DND-41 (cell line): ENCODE results near the gene PRRT2.

Source experiments
- EZH2 ChIP-seq: IDR thresholded peaks from 3 replicates; pipeline ENCODE4 v1.6.1; 2012; ENCODE audit warnings: borderline replicate concordance, low read depth, mild to moderate bottlenecking, moderate library complexity, low read length, inconsistent platforms; ENCODE audit not compliant: severe bottlenecking
- TF ChIP-seq, protein P1 (sequence below): IDR thresholded peaks from 2 replicates; pipeline ENCODE4 v1.5.1; 2012; ENCODE audit warnings: borderline replicate concordance, low read length, moderate library complexity, mild to moderate bottlenecking; ENCODE audit not compliant: poor library complexity, severe bottlenecking; ENCODE audit errors: extremely low read depth

- TF ChIP-seq EZH2: no peak
- TF ChIP-seq, protein P1, sequence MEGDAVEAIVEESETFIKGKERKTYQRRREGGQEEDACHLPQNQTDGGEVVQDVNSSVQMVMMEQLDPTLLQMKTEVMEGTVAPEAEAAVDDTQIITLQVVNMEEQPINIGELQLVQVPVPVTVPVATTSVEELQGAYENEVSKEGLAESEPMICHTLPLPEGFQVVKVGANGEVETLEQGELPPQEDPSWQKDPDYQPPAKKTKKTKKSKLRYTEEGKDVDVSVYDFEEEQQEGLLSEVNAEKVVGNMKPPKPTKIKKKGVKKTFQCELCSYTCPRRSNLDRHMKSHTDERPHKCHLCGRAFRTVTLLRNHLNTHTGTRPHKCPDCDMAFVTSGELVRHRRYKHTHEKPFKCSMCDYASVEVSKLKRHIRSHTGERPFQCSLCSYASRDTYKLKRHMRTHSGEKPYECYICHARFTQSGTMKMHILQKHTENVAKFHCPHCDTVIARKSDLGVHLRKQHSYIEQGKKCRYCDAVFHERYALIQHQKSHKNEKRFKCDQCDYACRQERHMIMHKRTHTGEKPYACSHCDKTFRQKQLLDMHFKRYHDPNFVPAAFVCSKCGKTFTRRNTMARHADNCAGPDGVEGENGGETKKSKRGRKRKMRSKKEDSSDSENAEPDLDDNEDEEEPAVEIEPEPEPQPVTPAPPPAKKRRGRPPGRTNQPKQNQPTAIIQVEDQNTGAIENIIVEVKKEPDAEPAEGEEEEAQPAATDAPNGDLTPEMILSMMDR: no peak
Measured at GRCh38 chr16:29849505-29849904, 37.5 kb downstream of the PRRT2 start.
